GM12872 (cell line): ENCODE measurements around the gene KIAA1217.

Experiments
- CTCF ChIP-seq: IDR thresholded peaks from 3 replicates; pipeline ENCODE4 v1.5.1; 2011; ENCODE audit warnings: low read depth, mild to moderate bottlenecking, low read length, moderate library complexity; ENCODE audit not compliant: insufficient read depth

KIAA1217 gene

GRCh38 chr10:24215603-24216002 lies 6.7 kb downstream of the KIAA1217 start:
- no peak for TF ChIP-seq CTCF

- TF ChIP-seq CTCF: no peak
These were observed 11.0 kb downstream of the KIAA1217 start for GRCh38 chr10:24219963-24220362.

- TF ChIP-seq CTCF: no peak
These were observed 14.4 kb downstream of the KIAA1217 start for GRCh38 chr10:24223341-24223740.

- TF ChIP-seq CTCF: no peak
These were observed 15.0 kb downstream of the KIAA1217 start for GRCh38 chr10:24223953-24224352.

- no peak for TF ChIP-seq CTCF
These were observed 19.7 kb downstream of the KIAA1217 start for GRCh38 chr10:24228642-24229041.

- no peak for TF ChIP-seq CTCF
These were observed 21.0 kb downstream of the KIAA1217 start for GRCh38 chr10:24229909-24230308.

- no peak for TF ChIP-seq CTCF
These were observed 22.3 kb downstream of the KIAA1217 start for GRCh38 chr10:24231200-24231599.

- TF ChIP-seq CTCF: no peak
These were observed 25.8 kb downstream of the KIAA1217 start for GRCh38 chr10:24234784-24235183.
